ENCODE results near the gene DCUN1D2.

The DCUN1D2 gene

DNA sequence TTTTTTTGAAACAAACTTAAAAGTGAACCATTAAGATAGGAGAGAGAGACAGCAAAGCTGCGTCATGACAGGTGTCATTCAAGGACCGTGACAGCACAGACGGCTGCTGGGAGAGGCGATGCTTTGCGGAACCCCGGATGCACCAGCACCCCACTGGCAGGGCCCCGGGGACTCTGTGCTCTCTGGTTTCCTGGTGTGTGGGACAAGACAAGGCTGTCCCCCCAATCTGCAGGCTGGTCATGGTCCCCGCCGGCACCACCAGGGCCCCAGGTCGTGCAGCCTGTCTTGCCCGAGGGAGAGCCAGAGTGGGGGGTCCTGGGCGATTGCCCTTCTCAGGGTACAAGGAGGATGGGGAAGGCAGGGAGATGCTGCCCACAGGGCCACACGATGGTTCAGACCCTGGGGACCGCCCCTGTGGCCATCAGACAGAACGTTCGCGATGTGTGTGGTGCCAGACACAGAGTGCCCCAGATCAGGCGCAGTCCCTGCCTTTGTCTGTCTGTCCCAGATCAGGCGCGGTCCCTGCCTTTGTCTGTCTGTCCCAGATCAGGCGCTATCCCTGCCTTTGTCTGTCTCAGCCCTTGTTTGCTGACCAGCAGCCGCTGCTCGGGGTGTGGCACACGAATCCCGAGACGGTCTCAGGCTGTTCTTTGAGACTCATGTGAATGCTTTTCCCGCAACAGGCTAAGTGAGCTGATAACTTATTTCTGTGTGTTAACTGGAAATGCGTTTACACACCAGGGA is 73.3 kb downstream of the DCUN1D2 start:
- in situ Hi-C loops (cut with HindIII; ENCODE audit: low sequenced_read_pairs), result no loop called here
- DNase-seq (ENCODE audit: low read depth, low spot score), result no peak
- H3K4me3 ChIP-seq (ENCODE audit: low read depth, low read length), result no peak overlapping the region
- TF ChIP-seq CTCF (IDR thresholded peaks at IDR 0.05; ENCODE audit: low read depth, low read length), result no peak

DNA sequence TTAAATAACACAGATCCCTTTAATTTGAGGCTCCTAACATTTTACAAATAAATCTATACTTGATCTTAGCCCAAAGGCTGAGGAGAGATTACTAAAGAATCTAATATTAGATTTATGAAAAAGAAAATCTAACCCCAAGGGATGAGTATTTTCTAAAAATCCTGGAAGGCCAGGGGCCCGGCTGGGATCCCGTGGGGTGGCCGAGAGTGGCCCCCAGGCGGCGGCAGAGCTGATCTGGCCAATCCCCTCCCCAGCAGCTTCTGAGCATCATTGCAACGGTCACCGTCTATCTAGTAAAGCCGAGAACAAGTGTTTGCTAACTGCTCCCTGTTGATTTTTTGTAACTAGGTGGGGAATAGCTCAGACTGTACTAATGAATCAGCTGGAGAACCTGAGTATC is 74.7 kb downstream of the DCUN1D2 start:
- no peak for TF ChIP-seq CTCF (IDR thresholded peaks at IDR 0.05; ENCODE audit: low read depth, low read length)
- DNase-seq (ENCODE audit: low read depth, low spot score), result no peak
- no peak overlapping the region for H3K4me3 ChIP-seq (ENCODE audit: low read depth, low read length)
- in situ Hi-C loops (cut with HindIII; ENCODE audit: low sequenced_read_pairs), result no loop called here

GRCh38 chr13:113415032-113415431 is 75.5 kb downstream of the DCUN1D2 start:
- DNase-seq (ENCODE audit: low read depth, low spot score), result no peak
- no peak for TF ChIP-seq CTCF (IDR thresholded peaks at IDR 0.05; ENCODE audit: low read depth, low read length)
- in situ Hi-C loops (cut with HindIII; ENCODE audit: low sequenced_read_pairs), result no loop called here
- H3K4me3 ChIP-seq (ENCODE audit: low read depth, low read length), result no peak overlapping the region

DNA sequence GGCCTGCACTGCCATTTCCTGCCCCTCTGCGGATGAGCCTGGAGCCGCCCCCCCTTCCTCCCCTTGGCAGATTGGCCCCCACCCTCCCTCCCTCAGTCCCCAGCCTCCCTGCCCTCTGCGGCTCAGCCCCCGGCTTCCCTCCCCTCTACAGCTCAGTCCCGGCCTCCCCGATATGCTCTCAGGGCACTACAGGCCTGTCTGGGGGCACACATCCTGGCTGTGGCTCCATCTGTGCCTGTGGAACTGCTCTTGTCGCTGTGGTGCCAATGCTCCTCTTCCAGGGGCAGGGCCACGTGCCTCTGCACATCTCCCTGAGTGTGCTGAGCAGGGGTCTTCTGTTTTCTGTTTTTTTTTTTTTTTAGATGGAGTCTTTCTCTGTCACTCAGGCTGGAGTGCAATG is 76.2 kb downstream of the DCUN1D2 start:
- H3K4me3 ChIP-seq (ENCODE audit: low read depth, low read length), result no peak overlapping the region
- no peak for TF ChIP-seq CTCF (IDR thresholded peaks at IDR 0.05; ENCODE audit: low read depth, low read length)
- in situ Hi-C loops (cut with HindIII; ENCODE audit: low sequenced_read_pairs), result no loop called here
- DNase-seq (ENCODE audit: low read depth, low spot score), result no peak

GRCh38 chr13:113413898-113414282 is 76.6 kb downstream of the DCUN1D2 start:
- DNase-seq (ENCODE audit: low read depth, low spot score), result no peak
- H3K4me3 ChIP-seq (ENCODE audit: low read depth, low read length), result no peak overlapping the region
- TF ChIP-seq CTCF (IDR thresholded peaks at IDR 0.05; ENCODE audit: low read depth, low read length), result no peak
- in situ Hi-C loops (cut with HindIII; ENCODE audit: low sequenced_read_pairs), result no loop called here

DNA sequence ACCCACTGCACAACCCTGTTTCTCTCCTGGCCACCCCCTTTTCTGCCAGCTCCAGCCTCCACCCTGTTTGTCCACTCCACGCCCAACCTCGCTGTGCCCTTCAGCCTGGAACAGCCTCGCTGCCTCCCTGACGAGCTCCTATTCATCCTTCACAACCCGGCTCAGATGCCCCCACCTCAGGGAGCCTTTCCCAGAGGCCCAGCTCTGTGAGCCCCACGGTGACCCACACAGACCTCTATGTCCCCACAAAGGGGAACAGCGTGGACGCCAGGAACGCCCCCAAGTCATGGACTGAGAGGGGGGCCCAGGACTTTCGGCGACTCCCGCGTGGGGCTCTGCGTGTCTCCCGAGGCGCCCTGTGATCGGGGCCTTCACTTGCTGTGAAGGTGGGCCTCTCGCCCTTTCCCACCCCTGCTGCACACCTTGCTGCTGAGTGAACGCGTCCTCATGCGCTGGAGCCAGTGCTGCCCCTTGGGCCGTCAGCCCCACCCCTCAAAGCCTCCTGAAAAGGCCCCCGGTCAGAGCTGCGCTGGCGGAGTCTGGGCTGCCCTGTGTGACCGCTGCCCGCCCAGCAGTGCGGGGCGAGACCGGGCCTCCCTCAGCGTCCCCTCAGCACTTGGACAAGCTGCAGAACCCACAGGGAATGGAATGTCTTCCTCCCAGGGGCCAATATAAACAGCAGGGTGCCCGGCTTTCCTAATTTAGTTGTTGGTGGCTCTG is 77.2 kb downstream of the DCUN1D2 start:
- DNase-seq (ENCODE audit: low read depth, low spot score), result peak; percentile 25
- TF ChIP-seq CTCF (IDR thresholded peaks at IDR 0.05; ENCODE audit: low read depth, low read length), result no peak
- in situ Hi-C loops (cut with HindIII; ENCODE audit: low sequenced_read_pairs), result no loop called here
- H3K4me3 ChIP-seq (ENCODE audit: low read depth, low read length), result no peak overlapping the region

Data from astrocyte of the spinal cord (primary cell).